ENCODE data around the gene HSPB2.

- TF ChIP-seq CTCF (IDR thresholded peaks at IDR 0.05) (no peak), EZH2 (IDR thresholded peaks at IDR 0.05; ENCODE audit: borderline replicate concordance, insufficient read depth, low read depth, low read length, poor library complexity, severe bottlenecking) (no peak)
These were observed 5.3 kb downstream of the HSPB2 start for GRCh38 chr11:111917788-111918187.
